GM18858 (cell line): Measurements from ENCODE around the gene OLR1.
"Not testable (repeated sequence)": the region's sequence is repeated elsewhere in the genome, so short reads cannot be mapped to it uniquely, and the experiment has no call there.

Source experiments
- ATAC-seq: cut with Tn5 transposase; IDR thresholded peaks from one replicate; pipeline ENCODE4 v1.9.1; 2021; ENCODE audit not compliant: unreplicated experiment

OLR1 gene

GRCh38 chr12:10191865-10192264 is 19.9 kb upstream of the OLR1 start:
- no peak for ATAC-seq

GRCh38 chr12:10190558-10191388 is 18.8 kb upstream of the OLR1 start:
- ATAC-seq = peak; percentile 82

GRCh38 chr12:10189653-10190052 is 17.7 kb upstream of the OLR1 start:
- ATAC-seq = no peak

GRCh38 chr12:10186958-10187357 is 15.0 kb upstream of the OLR1 start:
- not testable (repeated sequence) for ATAC-seq

- ATAC-seq = no peak
Measured at GRCh38 chr12:10186299-10186698, 14.4 kb upstream of the OLR1 start.

- no peak for ATAC-seq
Measured at GRCh38 chr12:10184261-10184843, 12.4 kb upstream of the OLR1 start.

- ATAC-seq = no peak
Measured at GRCh38 chr12:10182354-10183049, 10.6 kb upstream of the OLR1 start.

GRCh38 chr12:10179776-10180181 is 7.8 kb upstream of the OLR1 start:
- ATAC-seq = no peak

- ATAC-seq = no peak
Measured at GRCh38 chr12:10178821-10179220, 6.9 kb upstream of the OLR1 start, which contains the start of gene TMEM52B. Gene TMEM52B, plus strand, starts transcription at chr12:10179032. Its CDS starts 543 bp downstream, at chr12:10179575.

- no peak for ATAC-seq
Measured at GRCh38 chr12:10175846-10176636, 4.1 kb upstream of the OLR1 start.

- ATAC-seq = no peak
Measured at GRCh38 chr12:10174986-10175614, 3.2 kb upstream of the OLR1 start.

GRCh38 chr12:10170216-10170615 is 1.7 kb downstream of the OLR1 start:
- ATAC-seq = no peak

- no peak for ATAC-seq
Measured at GRCh38 chr12:10169104-10169503, 2.8 kb downstream of the OLR1 start.

- no peak for ATAC-seq
Measured at GRCh38 chr12:10167599-10167998, 4.3 kb downstream of the OLR1 start.

- no peak for ATAC-seq
Measured at GRCh38 chr12:10165421-10165820, 6.5 kb downstream of the OLR1 start.

- ATAC-seq = no peak
Measured at GRCh38 chr12:10163084-10163483, 8.8 kb downstream of the OLR1 start.

GRCh38 chr12:10160617-10161385 is 11.1 kb downstream of the OLR1 start:
- ATAC-seq = no peak

GRCh38 chr12:10159280-10159679 is 12.7 kb downstream of the OLR1 start:
- no peak for ATAC-seq

- ATAC-seq = no peak
Measured at GRCh38 chr12:10158406-10158805, 13.5 kb downstream of the OLR1 start.

GRCh38 chr12:10155966-10156365 is 16.0 kb downstream of the OLR1 start:
- no peak for ATAC-seq
